NOMO-1 treated with dmso at 0.1 percent for 144 hours (cell line): ENCODE results near the gene LMO3.
"Not testable (repeated sequence)": the region's sequence is repeated elsewhere in the genome, so short reads cannot be mapped to it uniquely, and the experiment has no call there.

Experiments
- DNase-seq: peaks from one replicate; lab custom pipeline; 2025; ENCODE audit not compliant: unreplicated experiment; lab: John Stamatoyannopoulos, UW

Gene LMO3

GRCh38 chr12:16553457-16553856 is 52.5 kb downstream of the LMO3 start:
- no peak for DNase-seq

- DNase-seq = no peak
These were observed 53.7 kb downstream of the LMO3 start for GRCh38 chr12:16552301-16552700.

- no peak for DNase-seq
These were observed 60.1 kb downstream of the LMO3 start for GRCh38 chr12:16545836-16546235.

DNA sequence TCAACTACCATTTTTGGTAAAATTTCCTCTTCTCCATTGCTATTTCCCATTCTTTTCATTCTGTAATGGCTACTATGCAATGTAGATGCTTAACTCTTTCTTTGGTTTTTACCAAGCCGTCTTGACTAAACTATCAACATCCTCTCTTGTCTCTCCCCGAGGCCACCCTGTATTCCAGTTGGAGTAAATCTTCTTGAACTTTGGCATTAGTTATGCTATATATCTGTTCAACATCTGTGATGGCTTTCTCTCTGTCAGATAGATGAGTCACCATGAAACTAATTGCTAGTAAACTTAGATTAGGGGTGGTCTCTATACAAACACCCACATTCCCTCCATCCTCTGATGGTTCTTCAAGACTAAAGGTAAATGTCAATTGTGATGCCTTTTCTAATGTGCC is 63.4 kb downstream of the LMO3 start:
- DNase-seq = no peak

GRCh38 chr12:16537652-16538051 is 68.3 kb downstream of the LMO3 start:
- not testable (repeated sequence) for DNase-seq

DNA sequence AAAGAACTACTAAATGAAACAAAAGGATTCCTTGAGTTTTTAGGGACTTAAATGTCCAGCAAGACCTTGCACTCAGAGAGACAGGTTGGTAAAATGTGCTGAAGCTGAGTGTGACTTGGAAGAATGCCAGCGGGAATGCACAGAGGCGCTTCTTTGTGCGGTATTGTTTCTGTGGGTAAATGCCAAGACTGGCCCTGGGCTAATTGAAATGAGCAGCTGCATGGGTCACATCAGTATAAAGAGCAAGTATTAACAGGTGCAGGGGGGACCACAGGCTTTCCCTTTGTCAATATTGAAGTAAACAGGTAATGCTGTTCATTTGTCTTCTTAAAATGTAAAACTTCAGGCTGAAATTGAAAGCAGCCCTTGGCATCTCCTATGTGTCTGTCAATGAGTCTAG is 74.3 kb downstream of the LMO3 start:
- DNase-seq = no peak

GRCh38 chr12:16530268-16530850 is 75.6 kb downstream of the LMO3 start:
- no peak for DNase-seq

DNA sequence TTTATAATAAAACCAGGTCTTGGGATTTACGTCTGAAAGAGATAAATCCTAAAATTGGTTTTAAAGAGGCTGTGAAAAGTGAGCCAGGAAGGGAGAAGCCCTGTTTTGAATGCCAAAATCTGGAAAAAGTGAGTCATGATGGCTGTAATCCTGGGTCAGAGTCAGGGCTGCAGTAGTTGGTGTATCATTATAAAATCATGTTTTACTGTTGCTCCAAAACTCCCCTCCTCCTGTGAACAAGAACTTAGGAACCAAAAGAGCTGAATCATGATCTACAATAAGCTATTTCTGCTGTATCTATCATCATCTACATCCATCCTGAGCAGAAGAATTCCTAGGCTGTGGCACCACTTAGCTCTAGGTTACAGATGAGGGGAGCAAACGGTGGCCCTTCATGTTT is 79.3 kb downstream of the LMO3 start:
- no peak for DNase-seq

DNA sequence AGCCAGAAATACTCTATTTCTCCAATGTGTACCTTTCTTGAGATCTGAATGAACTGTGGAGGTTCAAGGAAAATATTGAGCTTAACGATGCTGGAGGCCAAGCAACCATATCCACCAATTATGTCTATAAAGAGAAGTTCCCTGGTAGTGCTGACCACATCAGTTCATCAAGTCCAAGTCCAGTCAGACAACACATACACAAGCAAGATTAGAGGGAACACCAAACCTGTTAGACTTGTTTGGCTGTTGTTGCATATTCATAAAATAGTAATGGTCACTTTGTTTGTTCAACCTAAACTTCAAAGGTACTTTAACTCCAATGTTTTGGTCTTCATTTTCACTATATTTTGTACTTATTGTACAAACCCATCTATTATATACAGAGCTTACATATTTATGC is 81.6 kb downstream of the LMO3 start:
- no peak for DNase-seq

GRCh38 chr12:16523951-16524331 is 82.0 kb downstream of the LMO3 start:
- DNase-seq = no peak

- no peak for DNase-seq
These were observed 82.5 kb downstream of the LMO3 start for GRCh38 chr12:16523284-16523950.

DNA sequence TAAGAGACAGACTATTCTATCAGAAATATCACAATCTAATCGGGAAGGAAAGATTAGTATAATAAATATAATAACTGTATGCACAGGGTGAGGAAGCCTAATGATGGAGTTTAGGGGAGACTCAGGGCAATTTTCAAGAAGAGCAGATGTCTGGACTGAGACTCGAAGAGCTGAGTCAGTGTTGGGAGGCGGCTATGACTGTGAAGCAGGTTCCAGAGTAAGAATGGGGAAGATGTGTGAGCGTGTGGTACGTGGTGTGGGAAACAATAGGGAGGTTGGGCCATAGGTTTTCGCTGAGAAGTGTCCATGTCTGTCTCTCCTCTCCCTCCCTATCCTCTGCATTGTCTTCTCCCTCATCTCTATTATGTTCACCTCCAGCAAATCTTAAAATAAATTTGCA is 85.6 kb downstream of the LMO3 start:
- peak; percentile 45 for DNase-seq

DNA sequence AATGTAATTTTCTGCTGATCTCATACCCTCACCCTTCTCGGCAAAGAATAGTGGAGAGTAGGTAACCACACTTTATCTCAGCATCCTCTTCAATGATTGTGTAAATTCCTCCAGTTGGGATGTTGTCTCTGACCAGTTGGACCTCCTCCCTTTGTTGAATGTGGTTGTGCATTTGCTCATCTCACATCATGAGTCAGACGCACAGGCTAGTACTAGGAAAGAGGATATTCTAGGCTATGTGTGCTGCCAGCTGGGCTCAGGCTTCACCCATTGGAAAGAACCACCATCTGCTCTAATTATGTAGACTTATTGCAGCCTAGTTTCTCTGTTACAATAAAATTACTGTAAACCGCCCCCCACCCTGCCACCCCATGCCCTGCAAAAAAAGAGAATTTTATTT is 90.3 kb downstream of the LMO3 start:
- DNase-seq = no peak

DNA sequence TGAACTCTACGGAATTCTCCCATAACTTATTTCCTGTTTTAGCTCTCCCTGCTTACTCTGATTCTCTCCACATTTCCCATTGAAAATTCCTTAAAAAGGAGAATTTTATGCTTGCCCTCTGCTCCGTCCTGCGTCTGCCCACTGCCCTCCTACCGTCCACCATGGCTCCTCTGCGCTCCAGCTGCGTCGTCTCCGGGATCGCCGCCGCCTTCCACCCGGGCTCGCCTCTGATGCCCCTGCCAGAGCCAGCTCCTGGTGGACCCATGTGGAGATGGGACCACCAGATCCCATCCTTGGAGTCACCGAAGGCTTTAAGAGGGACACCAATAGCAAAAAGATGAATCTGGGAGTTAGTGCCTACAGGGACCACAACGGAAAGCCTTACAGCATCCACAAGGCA is 92.7 kb downstream of the LMO3 start:
- no peak for DNase-seq

DNA sequence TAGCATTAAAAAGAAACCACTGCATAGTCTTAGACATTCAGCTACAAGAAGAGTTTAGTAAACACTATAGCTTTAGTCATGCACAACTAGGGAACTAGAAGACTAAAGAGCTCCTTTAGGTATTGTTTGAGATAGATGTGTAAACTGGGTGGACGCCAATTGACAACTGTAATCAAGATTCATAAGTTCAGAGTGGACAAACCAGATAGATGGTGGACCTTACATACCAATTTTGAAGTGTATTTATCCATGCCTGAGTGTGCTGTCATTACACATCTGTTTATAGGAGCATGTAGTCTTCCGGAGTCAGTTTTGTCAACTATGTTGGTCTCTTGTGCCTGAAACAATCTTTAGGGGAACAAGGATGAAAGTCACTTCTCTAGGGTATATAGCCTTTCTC is 96.6 kb downstream of the LMO3 start:
- DNase-seq = no peak

- no peak for DNase-seq
These were observed 99.6 kb downstream of the LMO3 start for GRCh38 chr12:16506394-16506793.

- DNase-seq = no peak
These were observed 101.8 kb downstream of the LMO3 start for GRCh38 chr12:16504200-16504599.

DNA sequence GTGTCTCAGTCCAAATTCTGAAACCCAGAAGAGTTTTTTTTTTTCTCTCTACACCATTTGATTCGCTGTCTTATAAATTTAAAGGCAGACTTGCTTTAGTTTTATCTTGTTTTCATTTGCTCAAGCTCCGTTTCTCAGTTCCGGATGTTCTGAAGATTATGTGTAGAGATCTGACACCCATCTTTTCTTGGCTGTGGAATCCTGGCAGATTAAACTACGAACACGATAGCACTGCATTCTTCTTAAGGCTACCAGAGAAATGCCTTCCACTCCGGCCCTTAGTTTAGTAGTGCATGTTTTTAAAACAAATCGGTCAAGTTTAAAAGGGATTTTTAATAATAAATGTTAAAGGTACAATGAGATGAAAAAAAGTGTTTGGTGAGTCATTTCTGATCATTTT is 106.4 kb downstream of the LMO3 start:
- DNase-seq = no peak
